ENCODE measurements around the gene ASS1.

- TF ChIP-seq EP300 (IDR thresholded peaks at IDR 0.05) (no peak), POLR2A (IDR thresholded peaks at IDR 0.05) (no peak), CTCF (IDR thresholded peaks at IDR 0.05) (no peak)
Observed at GRCh38 chr9:130482463-130482862, 37.7 kb downstream of the ASS1 start.
